AG04449 (cell line): ENCODE measurements around the gene NEURL1B.

Experiments used
- CTCF ChIA-PET: fragments of 350-600 bp; formaldehyde crosslinking; extraction: SDS; loops from one replicate; lab custom pipeline; 2021; ENCODE audit warnings: antibody characterized with exemption; lab: Yijun Ruan, JAX
- POLR2A ChIA-PET: fragments of 400-600, 350-600 bp; formaldehyde crosslinking; extraction: SDS; loops from one replicate; lab custom pipeline; 2020; ENCODE audit warnings: antibody characterized with exemption, inconsistent platforms; lab: Yijun Ruan, JAX
- DNase-seq: peaks from one replicate; pipeline ENCODE4 v3.0.0-alpha.2; 2010; ENCODE audit warnings: low read depth, low spot score
- H3K4me3 ChIP-seq: 2 replicates; pipeline ENCODE4 v1.5.1; 2011; ENCODE audit warnings: low read depth, mild to moderate bottlenecking, control low read depth, low read length
- TF ChIP-seq, protein P1 (sequence below): IDR thresholded peaks from one replicate; pipeline ENCODE4 v1.5.1; 2011; ENCODE audit warnings: mild to moderate bottlenecking, moderate library complexity, low read length, control low read depth, inconsistent platforms; ENCODE audit not compliant: insufficient read depth; ENCODE audit errors: missing control alignments

Gene NEURL1B

DNA sequence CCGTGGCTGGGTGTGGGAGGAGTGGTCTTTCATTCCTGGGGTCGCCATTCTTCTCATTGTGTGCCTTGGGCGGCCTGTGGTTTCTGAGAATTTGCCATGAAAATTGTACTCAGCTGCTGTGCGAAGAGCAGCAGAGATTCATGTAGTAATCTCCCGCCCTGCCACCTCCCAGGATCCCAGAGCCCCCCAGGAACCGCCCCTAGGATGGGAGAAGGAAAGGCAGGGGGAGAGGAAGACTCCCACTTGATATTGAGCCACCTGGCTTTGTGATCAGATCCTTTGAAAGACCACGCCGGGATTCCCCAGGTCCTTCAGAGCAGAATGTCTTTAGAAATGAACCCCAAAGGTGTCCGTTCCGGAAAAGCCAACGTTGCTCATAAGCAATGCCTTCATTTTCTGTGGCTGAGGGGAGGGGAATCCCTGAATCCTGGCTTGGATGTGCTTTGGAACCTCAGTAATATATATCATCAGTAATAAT, 27.6 kb downstream of the NEURL1B start:
- no peak overlapping the region for H3K4me3 ChIP-seq
- TF ChIP-seq, protein P1, sequence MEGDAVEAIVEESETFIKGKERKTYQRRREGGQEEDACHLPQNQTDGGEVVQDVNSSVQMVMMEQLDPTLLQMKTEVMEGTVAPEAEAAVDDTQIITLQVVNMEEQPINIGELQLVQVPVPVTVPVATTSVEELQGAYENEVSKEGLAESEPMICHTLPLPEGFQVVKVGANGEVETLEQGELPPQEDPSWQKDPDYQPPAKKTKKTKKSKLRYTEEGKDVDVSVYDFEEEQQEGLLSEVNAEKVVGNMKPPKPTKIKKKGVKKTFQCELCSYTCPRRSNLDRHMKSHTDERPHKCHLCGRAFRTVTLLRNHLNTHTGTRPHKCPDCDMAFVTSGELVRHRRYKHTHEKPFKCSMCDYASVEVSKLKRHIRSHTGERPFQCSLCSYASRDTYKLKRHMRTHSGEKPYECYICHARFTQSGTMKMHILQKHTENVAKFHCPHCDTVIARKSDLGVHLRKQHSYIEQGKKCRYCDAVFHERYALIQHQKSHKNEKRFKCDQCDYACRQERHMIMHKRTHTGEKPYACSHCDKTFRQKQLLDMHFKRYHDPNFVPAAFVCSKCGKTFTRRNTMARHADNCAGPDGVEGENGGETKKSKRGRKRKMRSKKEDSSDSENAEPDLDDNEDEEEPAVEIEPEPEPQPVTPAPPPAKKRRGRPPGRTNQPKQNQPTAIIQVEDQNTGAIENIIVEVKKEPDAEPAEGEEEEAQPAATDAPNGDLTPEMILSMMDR = no peak
- POLR2A ChIA-PET = no interaction called here
- no peak for DNase-seq
- CTCF ChIA-PET = interaction anchor here (0.7 to 2.3 kb wide), 5 partner anchors 28 to 208 kb away, joined by 3 to 10 read pairs (median 3); no protein-coding TSS in a partner anchor

DNA sequence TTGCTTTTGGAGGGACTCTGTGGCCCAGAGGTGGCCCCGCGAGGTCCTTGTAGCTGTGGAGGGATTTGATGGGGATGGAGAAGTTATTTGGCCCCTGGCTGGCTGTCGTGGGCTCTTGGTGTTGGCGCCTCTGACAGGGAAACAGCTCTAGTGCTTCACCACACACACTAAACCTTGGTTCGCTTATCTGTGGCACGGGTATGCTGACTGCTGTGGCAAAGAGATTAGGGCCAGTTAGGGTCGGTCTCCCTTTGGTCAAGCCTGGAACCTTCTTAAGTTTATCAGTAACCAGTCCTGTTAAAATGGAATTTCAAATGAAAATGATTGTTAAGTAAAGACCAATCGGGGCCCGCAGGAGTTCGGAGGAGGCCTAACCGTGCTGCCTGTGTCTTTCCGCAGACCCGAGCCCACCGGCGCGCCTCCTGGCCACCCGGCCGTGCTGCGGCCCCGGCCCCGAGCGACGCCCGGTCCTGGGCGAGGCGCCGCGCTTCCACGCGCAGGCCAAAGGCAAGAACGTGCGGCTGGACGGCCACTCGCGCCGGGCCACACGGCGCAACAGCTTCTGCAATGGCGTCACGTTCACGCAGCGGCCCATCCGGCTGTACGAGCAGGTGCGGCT, 28.4 kb downstream of the NEURL1B start:
- ChIA-PET CTCF (interaction anchor here (0.7 to 0.9 kb wide), 3 partner anchors 28 to 209 kb away, joined by 3 read pairs; no protein-coding TSS in a partner anchor), POLR2A (no interaction called here)
- TF ChIP-seq, protein P1 = no peak
- no peak overlapping the region for H3K4me3 ChIP-seq
- DNase-seq = no peak

DNA sequence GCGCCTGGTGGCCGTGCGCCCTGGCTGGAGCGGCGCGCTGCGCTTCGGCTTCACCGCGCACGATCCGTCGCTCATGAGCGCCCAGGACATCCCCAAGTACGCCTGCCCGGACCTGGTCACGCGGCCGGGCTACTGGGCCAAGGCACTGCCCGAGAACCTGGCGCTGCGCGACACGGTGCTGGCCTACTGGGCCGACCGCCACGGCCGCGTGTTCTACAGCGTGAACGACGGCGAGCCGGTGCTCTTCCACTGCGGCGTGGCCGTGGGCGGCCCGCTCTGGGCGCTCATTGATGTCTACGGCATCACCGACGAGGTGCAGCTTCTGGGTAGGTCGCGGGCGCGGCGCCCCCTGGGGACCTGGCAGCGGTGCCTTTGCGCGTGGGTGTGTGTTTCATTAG, 28.9 kb downstream of the NEURL1B start:
- TF ChIP-seq, protein P1 = no peak
- POLR2A ChIA-PET = no interaction called here
- CTCF ChIA-PET = no interaction called here
- no peak for DNase-seq
- H3K4me3 ChIP-seq = no peak overlapping the region

DNA sequence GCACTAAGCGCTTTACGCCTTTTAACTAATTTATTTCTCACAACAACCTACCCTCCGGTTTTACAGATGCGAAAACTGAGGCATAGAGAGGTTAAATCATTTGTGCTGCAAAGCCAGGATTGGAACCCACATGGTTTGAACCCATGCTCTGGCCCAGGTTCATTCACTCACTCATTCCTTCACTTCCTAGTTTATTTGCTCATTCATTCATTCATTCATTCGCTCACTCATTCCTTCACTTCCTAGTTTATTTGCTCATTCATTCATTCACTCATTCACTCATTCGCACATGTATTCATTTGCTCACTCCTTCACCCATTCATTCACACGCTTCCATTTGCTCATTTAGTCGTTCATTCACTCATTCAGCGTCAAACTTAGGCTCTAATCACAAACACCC, 29.4 kb downstream of the NEURL1B start:
- H3K4me3 ChIP-seq = no peak overlapping the region
- POLR2A ChIA-PET = no interaction called here
- TF ChIP-seq, protein P1 = no peak
- DNase-seq = no peak
- CTCF ChIA-PET = no interaction called here

DNA sequence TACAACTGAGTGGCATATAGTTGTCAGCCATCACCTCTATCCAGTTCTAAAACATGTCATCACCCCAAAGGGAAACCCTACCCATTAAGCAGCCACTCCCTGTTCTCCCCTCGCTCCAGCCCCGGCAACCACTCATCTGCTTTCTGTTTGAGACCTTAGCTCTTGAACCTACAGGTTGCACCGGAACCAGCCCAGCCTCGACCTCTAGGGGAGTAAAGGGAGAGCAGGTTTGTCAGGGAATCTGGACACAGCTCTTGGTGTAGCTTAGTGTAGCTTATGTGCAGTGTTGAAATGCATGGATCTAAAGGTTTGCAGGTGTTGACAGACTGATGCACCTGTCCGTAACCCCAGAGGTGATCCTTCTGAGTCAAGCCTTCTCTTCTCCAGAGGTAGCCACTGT, 30.0 kb downstream of the NEURL1B start:
- ChIA-PET POLR2A (no interaction called here), CTCF (interaction anchor here (2.0 kb wide), 1 partner anchor 26 kb away, joined by 10 read pairs; no protein-coding TSS in a partner anchor)

DNA sequence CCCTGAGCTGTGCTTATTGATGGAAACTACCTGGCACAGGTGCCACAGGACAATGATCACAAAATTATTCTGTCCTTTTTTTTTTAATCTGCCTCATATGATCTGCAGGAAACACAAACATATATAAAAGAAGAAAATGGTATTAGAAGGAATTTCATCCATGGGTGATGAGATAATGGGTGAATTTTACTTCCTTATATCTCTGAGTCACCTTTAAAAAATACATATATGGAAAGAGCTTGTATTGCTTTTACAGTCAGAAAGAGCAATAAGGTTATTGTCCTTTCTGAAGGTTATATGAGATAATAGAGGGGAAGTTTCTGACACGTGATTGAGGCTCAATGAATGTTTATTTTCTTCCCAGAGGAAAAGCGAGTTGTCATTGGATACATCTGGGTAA, 31.6 kb downstream of the NEURL1B start:
- CTCF ChIA-PET = interaction anchor here (0.9 to 2.0 kb wide), 4 partner anchors 24 to 220 kb away, joined by 3 to 10 read pairs (median 4); no protein-coding TSS in a partner anchor
- POLR2A ChIA-PET = no interaction called here
- no peak for DNase-seq
- TF ChIP-seq, protein P1 = no peak
- H3K4me3 ChIP-seq = no peak overlapping the region

More for the DNA sequence above, 30.0 kb downstream of the NEURL1B start:
- H3K4me3 ChIP-seq = no peak overlapping the region
- DNase-seq = no peak
- TF ChIP-seq, protein P1 = no peak
